Measurements from ENCODE around the gene CHN2. TPM values are rescaled to one million over a fixed set of nuclear protein-coding genes. Genes with fewer than 3 reads are reported as not detected.

CHN2 gene
- 10 to 100 TPM in 1 of 2 donors, 1 to 10 TPM in 1; 8.4 to 11.6 TPM for total RNA-seq
- long read RNA-seq, donor 1, partial matches to known transcripts = 0 of 5 reads
- long read RNA-seq, donor 1, other reads (novel, unspliced or antisense) = 3 of 5 reads
- long read RNA-seq, donor 2, partial matches to known transcripts = 0 of 1 reads
- long read RNA-seq, donor 2, other reads (novel, unspliced or antisense) = 1 of 1 reads

- DNase-seq (ENCODE audit: low spot score) = peak; percentile 90
- intact Hi-C loops (cut with DNase I) = loop anchor here in 1 of 2 donors (10.0 kb wide), 1 partner anchor 210 kb away; no protein-coding TSS in a partner anchor
Measured at GRCh38 chr7:29194594-29195427, at the start of gene CHN2. TSS of gene CHN2 (plus strand) at chr7:29194775.

GRCh38 chr7:29145553-29146056 lies 49.0 kb upstream of the CHN2 start:
- no peak for DNase-seq (ENCODE audit: low spot score)

GRCh38 chr7:29146057-29146706 lies 48.4 kb upstream of the CHN2 start, which contains the start of gene CPVL:
TSS of gene CPVL (minus strand) at chr7:29146537. CDS start at chr7:29121061, 25,476 bp downstream.
- peak; percentile 89 for DNase-seq (ENCODE audit: low spot score)
- intact Hi-C loops (cut with DNase I) = no loop called here

More at GRCh38 chr7:29145553-29146056, 49.0 kb upstream of the CHN2 start:
- intact Hi-C loops (cut with DNase I) = no loop called here

- intact Hi-C loops (cut with DNase I) = no loop called here
- DNase-seq (ENCODE audit: low spot score) = no peak
Measured at GRCh38 chr7:29146888-29147609, 47.5 kb upstream of the CHN2 start.

GRCh38 chr7:29147821-29148220 lies 46.8 kb upstream of the CHN2 start:
- DNase-seq (ENCODE audit: low spot score) = no peak

GRCh38 chr7:29149036-29149435 lies 45.5 kb upstream of the CHN2 start:
- DNase-seq (ENCODE audit: low spot score) = no peak
- intact Hi-C loops (cut with DNase I) = no loop called here

More at GRCh38 chr7:29147821-29148220, 46.8 kb upstream of the CHN2 start:
- intact Hi-C loops (cut with DNase I) = no loop called here

GRCh38 chr7:29150856-29151255 lies 43.7 kb upstream of the CHN2 start:
- DNase-seq (ENCODE audit: low spot score) = no peak
- intact Hi-C loops (cut with DNase I) = no loop called here

- no peak for DNase-seq (ENCODE audit: low spot score)
- intact Hi-C loops (cut with DNase I) = no loop called here
Measured at GRCh38 chr7:29154076-29154475, 40.5 kb upstream of the CHN2 start.

GRCh38 chr7:29156907-29157452 lies 37.6 kb upstream of the CHN2 start:
- intact Hi-C loops (cut with DNase I) = no loop called here

GRCh38 chr7:29158795-29159423 lies 35.7 kb upstream of the CHN2 start:
- intact Hi-C loops (cut with DNase I) = no loop called here

More at GRCh38 chr7:29156907-29157452, 37.6 kb upstream of the CHN2 start:
- DNase-seq (ENCODE audit: low spot score) = no peak

GRCh38 chr7:29160080-29160479 lies 34.5 kb upstream of the CHN2 start:
- intact Hi-C loops (cut with DNase I) = no loop called here

More at GRCh38 chr7:29158795-29159423, 35.7 kb upstream of the CHN2 start:
- no peak for DNase-seq (ENCODE audit: low spot score)

GRCh38 chr7:29161231-29161630 lies 33.3 kb upstream of the CHN2 start:
- intact Hi-C loops (cut with DNase I) = no loop called here
- no peak for DNase-seq (ENCODE audit: low spot score)

More at GRCh38 chr7:29160080-29160479, 34.5 kb upstream of the CHN2 start:
- no peak for DNase-seq (ENCODE audit: low spot score)

GRCh38 chr7:29162577-29162976 lies 32.0 kb upstream of the CHN2 start:
- intact Hi-C loops (cut with DNase I) = no loop called here
- no peak for DNase-seq (ENCODE audit: low spot score)

- DNase-seq (ENCODE audit: low spot score) = no peak
- intact Hi-C loops (cut with DNase I) = no loop called here
Measured at GRCh38 chr7:29163854-29164253, 30.7 kb upstream of the CHN2 start.

GRCh38 chr7:29167721-29168120 lies 26.9 kb upstream of the CHN2 start:
- DNase-seq (ENCODE audit: low spot score) = no peak
- intact Hi-C loops (cut with DNase I) = no loop called here

GRCh38 chr7:29170781-29171180 lies 23.8 kb upstream of the CHN2 start:
- intact Hi-C loops (cut with DNase I) = no loop called here
- no peak for DNase-seq (ENCODE audit: low spot score)

- no peak for DNase-seq (ENCODE audit: low spot score)
- intact Hi-C loops (cut with DNase I) = no loop called here
Measured at GRCh38 chr7:29173458-29173857, 21.1 kb upstream of the CHN2 start.

- intact Hi-C loops (cut with DNase I) = no loop called here
- DNase-seq (ENCODE audit: low spot score) = peak; percentile 86
Measured at GRCh38 chr7:29177963-29178600, 16.5 kb upstream of the CHN2 start.
